DND-41 (cell line): Measurements from ENCODE around the gene BAIAP2L2.
"Not testable (repeated sequence)": the region's sequence is repeated elsewhere in the genome, so short reads cannot be mapped to it uniquely, and the experiment has no call there.

Experiments
- ATAC-seq: fragments of 200-7000 bp; cut with Tn5 transposase; 3 replicates; pipeline ENCODE4 v1.9.1; 2021; ENCODE audit warnings: low read depth; ENCODE audit not compliant: insufficient read depth
- DNase-seq: peaks from one replicate; pipeline ENCODE4 v3.0.0-alpha.2; 2020
- H2AFZ ChIP-seq: 2 replicates; pipeline ENCODE4 v1.6.0; 2012; ENCODE audit warnings: low read depth, low read length
- H3K27ac ChIP-seq: 2 replicates; pipeline ENCODE4 v1.5.1; 2012; ENCODE audit warnings: low read length, inconsistent platforms
- H3K27me3 ChIP-seq: fragments of 200-600 bp; sonication (generic); 2 replicates; pipeline ENCODE4 v1.6.0; 2012; ENCODE audit warnings: low read length, mild to moderate bottlenecking, inconsistent platforms; ENCODE audit not compliant: insufficient read depth, poor library complexity
- H3K36me3 ChIP-seq: 2 replicates; pipeline ENCODE4 v1.5.1; 2012; ENCODE audit warnings: low read length, inconsistent platforms; ENCODE audit not compliant: insufficient read depth
- H3K4me1 ChIP-seq: 2 replicates; pipeline ENCODE4 v1.5.1; 2012; ENCODE audit warnings: mild to moderate bottlenecking, low read length; ENCODE audit not compliant: insufficient read depth
- H3K4me2 ChIP-seq: 2 replicates; pipeline ENCODE4 v1.6.0; 2012; ENCODE audit warnings: mild to moderate bottlenecking, moderate library complexity, low read length, inconsistent platforms; ENCODE audit not compliant: insufficient read depth
- H3K4me3 ChIP-seq, 2 experiments: fragments of 200-600 bp in 1 of 2; shearing (Covaris generic) in 1 of 2; 2 replicates each; pipeline ENCODE4 v1.5.1; 2012 to 2016; ENCODE audit warnings: inconsistent platforms in 2 of 2, low read length in 2 of 2, mild to moderate bottlenecking in 2 of 2, low read depth in 1 of 2, moderate library complexity in 1 of 2
- H3K79me2 ChIP-seq: 2 replicates; pipeline ENCODE4 v1.6.0; 2012; ENCODE audit warnings: low read length, inconsistent platforms; ENCODE audit not compliant: insufficient read depth
- H3K9ac ChIP-seq: 2 replicates; pipeline ENCODE4 v1.6.0; 2012; ENCODE audit warnings: low read depth, mild to moderate bottlenecking, inconsistent platforms, low read length, moderate library complexity
- H3K9me3 ChIP-seq: 2 replicates; pipeline ENCODE4 v1.5.1; 2012; ENCODE audit warnings: low read length, moderate library complexity, mild to moderate bottlenecking, inconsistent platforms; ENCODE audit not compliant: insufficient read depth, severe bottlenecking
- H4K20me1 ChIP-seq: 2 replicates; pipeline ENCODE4 v1.6.0; 2012; ENCODE audit warnings: low read length; ENCODE audit not compliant: insufficient read depth
- EZH2 ChIP-seq: IDR thresholded peaks from 3 replicates; pipeline ENCODE4 v1.6.1; 2012; ENCODE audit warnings: borderline replicate concordance, low read depth, mild to moderate bottlenecking, moderate library complexity, low read length, inconsistent platforms; ENCODE audit not compliant: severe bottlenecking
- TF ChIP-seq, protein P1 (sequence below): IDR thresholded peaks from 2 replicates; pipeline ENCODE4 v1.5.1; 2012; ENCODE audit warnings: borderline replicate concordance, low read length, moderate library complexity, mild to moderate bottlenecking; ENCODE audit not compliant: poor library complexity, severe bottlenecking; ENCODE audit errors: extremely low read depth

The BAIAP2L2 gene

DNA sequence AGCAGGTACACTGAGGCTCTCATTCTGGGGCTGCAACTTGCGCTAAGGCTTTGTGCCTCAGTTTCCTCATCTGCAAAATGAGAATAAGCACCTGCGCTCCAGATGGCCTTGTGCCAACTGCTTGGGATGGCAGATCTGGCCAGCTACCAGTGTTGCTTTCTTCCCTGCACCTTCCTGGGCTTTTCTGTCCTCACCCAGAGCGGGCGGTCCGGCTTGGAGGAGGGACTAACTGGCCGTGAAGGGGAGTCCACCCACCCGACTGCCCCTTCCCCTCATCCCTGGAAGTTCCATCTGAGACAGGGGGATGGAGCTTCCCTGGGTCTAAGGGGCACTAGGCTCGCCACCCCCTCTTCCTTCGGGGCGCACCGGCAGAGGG, 30.0 kb downstream of the BAIAP2L2 start:
- Histone ChIP-seq H4K20me1 (no peaks in the 10 kb centered on the region), H3K9me3 (no peaks in the 10 kb centered on the region), H3K4me1 (no peaks in the 10 kb centered on the region), H3K27ac (no peak overlapping the region), H3K36me3 (no peaks in the 10 kb centered on the region), H3K27me3 (no peaks in the 10 kb centered on the region), H3K4me2 (no peak overlapping the region), H3K4me3 (no peak overlapping the region), H3K79me2 (no peaks in the 10 kb centered on the region), H2AFZ (no peak overlapping the region), H3K9ac (no peak overlapping the region)
- ATAC-seq (no peak), DNase-seq (no peak)
- no peak for TF ChIP-seq EZH2
- TF ChIP-seq, protein P1, sequence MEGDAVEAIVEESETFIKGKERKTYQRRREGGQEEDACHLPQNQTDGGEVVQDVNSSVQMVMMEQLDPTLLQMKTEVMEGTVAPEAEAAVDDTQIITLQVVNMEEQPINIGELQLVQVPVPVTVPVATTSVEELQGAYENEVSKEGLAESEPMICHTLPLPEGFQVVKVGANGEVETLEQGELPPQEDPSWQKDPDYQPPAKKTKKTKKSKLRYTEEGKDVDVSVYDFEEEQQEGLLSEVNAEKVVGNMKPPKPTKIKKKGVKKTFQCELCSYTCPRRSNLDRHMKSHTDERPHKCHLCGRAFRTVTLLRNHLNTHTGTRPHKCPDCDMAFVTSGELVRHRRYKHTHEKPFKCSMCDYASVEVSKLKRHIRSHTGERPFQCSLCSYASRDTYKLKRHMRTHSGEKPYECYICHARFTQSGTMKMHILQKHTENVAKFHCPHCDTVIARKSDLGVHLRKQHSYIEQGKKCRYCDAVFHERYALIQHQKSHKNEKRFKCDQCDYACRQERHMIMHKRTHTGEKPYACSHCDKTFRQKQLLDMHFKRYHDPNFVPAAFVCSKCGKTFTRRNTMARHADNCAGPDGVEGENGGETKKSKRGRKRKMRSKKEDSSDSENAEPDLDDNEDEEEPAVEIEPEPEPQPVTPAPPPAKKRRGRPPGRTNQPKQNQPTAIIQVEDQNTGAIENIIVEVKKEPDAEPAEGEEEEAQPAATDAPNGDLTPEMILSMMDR = no peak

DNA sequence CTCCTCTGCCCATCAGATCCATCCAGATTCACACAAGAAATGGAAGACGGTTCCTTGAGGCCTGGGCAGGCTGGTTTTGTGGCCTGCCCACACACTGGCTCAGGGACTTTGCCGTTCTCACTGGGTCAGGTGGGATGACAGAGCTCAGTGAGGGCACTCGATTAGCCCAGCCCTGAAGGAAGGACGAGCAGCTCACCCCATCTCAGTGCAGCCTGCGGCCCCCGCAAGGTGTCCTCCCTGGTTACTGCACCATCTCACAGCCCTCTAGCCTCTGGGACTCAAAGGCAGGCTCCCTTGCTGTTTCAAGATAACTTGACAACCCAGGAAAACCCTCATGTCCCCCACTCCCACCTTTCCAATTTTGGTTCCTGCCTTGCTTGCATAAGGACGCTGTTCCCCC, 30.7 kb downstream of the BAIAP2L2 start:
- no peaks in the 10 kb centered on the region for H3K27me3 ChIP-seq
- no peaks in the 10 kb centered on the region for H3K79me2 ChIP-seq
- ATAC-seq = no peak
- no peak overlapping the region for H3K4me2 ChIP-seq
- H3K27ac ChIP-seq = no peak overlapping the region
- H3K9ac ChIP-seq = no peak overlapping the region
- no peaks in the 10 kb centered on the region for H3K9me3 ChIP-seq
- TF ChIP-seq, protein P1 = no peak
- TF ChIP-seq EZH2 = no peak
- no peak overlapping the region for H3K4me3 ChIP-seq
- H3K36me3 ChIP-seq = no peaks in the 10 kb centered on the region
- no peak overlapping the region for H2AFZ ChIP-seq
- H4K20me1 ChIP-seq = no peaks in the 10 kb centered on the region
- H3K4me1 ChIP-seq = no peaks in the 10 kb centered on the region
- DNase-seq = no peak

- not testable (repeated sequence) for H3K4me3 ChIP-seq, H3K36me3 ChIP-seq, H2AFZ ChIP-seq, H3K9ac ChIP-seq, H3K27me3 ChIP-seq, H3K4me1 ChIP-seq, H4K20me1 ChIP-seq, ATAC-seq, H3K4me2 ChIP-seq, H3K79me2 ChIP-seq, H3K27ac ChIP-seq, H3K9me3 ChIP-seq, DNase-seq
These were observed 31.3 kb downstream of the BAIAP2L2 start for GRCh38 chr22:38079208-38079607.

GRCh38 chr22:38078046-38078840, 32.2 kb downstream of the BAIAP2L2 start:
- Histone ChIP-seq H3K27ac (no peak overlapping the region), H3K9ac (no peak overlapping the region), H3K4me2 (no peak overlapping the region), H3K9me3 (no peaks in the 10 kb centered on the region), H3K36me3 (no peaks in the 10 kb centered on the region), H2AFZ (no peak overlapping the region), H4K20me1 (no peaks in the 10 kb centered on the region), H3K4me3 (no peak overlapping the region), H3K79me2 (no peaks in the 10 kb centered on the region), H3K4me1 (no peaks in the 10 kb centered on the region), H3K27me3 (no peaks in the 10 kb centered on the region)
- TF ChIP-seq EZH2 = no peak
- DNase-seq (no peak), ATAC-seq (no peak)
